NOMO-1 (cell line): Measurements from ENCODE around the gene EPAS1.
A peak's percentile ranks its signal among the peaks of the same experiment; 100 is the strongest.

Source experiments
- DNase-seq, 2 experiments: peaks; one replicate each; lab custom pipeline; 2025; ENCODE audit not compliant: unreplicated experiment in 2 of 2; lab: John Stamatoyannopoulos, UW

Gene EPAS1

DNA sequence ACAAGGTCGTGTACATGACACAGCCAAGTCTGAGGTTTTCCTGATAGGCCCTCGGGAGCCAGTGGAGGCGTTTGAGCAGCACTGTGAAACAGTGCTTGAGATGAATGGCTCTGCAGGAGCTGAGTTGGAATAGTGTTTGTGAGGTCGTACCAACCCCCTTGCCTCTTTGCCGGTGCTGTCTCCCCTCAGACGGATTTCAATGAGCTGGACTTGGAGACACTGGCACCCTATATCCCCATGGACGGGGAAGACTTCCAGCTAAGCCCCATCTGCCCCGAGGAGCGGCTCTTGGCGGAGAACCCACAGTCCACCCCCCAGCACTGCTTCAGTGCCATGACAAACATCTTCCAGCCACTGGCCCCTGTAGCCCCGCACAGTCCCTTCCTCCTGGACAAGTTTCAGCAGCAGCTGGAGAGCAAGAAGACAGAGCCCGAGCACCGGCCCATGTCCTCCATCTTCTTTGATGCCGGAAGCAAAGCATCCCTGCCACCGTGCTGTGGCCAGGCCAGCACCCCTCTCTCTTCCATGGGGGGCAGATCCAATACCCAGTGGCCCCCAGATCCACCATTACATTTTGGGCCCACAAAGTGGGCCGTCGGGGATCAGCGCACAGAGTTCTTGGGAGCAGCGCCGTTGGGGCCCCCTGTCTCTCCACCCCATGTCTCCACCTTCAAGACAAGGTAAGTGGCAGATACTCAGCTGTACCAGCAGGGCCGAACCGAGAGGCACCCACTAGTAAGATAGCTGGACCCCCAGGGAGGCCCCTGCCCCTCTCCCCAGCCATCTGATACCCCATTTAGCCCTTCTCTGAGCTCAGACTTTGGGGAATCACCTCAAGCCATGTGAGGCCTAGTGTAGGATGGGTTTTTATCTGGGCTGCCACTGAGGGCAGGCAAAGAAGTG lies 83.1 kb downstream of the EPAS1 start:
- no peak for DNase-seq

DNA sequence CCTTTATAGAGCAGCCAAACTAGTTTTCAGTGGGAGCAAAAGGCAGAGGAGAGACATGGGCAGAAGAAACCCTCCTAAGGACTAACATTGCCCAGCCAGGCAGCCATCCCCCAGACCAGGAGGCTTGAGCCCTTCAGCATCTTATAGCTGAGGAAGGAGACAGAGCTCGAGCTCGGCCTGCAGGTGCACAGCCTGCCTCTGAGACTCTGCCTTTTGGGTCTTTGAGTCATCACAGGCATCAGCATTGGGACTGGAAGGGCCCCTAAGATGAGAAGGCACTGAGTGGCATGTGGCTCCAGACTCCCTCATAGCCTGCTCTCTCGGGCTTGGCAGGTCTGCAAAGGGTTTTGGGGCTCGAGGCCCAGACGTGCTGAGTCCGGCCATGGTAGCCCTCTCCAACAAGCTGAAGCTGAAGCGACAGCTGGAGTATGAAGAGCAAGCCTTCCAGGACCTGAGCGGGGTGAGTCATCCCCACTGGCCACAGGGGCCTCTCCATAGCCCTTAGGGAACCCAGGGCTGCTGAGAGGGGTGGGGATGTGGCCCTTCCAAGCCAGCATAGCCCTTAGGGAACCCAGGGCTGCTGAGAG lies 84.1 kb downstream of the EPAS1 start:
- no peak for DNase-seq

GRCh38 chr2:46381871-46382270 lies 84.7 kb downstream of the EPAS1 start:
- no peak for DNase-seq

DNA sequence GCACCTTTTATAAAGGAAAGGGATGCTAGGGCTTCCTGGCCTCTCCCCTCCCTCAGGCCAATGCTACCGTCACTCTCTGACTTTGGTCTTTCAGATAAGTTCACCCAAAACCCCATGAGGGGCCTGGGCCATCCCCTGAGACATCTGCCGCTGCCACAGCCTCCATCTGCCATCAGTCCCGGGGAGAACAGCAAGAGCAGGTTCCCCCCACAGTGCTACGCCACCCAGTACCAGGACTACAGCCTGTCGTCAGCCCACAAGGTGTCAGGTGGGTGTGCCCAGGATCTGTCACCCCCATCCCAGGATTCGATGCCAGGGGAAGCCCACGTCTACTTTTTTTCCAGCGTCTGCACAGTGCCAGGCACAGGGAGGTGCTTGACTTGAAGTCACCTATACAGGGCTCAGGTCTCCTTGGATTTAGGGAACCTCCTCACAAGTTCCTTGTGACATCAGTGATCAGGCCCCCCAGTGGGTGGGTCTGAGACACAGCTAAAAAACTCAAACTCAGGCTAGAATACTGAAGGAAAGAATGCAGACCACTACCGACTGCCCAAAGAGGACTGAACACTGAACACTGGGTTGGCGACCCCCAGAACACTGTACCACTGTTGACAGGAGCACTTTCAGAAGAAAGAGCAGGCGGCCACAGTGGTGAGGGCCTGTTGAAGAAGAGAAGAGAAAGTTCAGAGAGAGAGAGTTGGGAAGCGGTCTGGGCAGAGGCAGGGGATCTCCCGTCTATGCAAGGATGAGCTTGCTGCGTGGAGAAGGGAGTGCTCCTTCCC lies 85.3 kb downstream of the EPAS1 start:
- no peak for DNase-seq

DNA sequence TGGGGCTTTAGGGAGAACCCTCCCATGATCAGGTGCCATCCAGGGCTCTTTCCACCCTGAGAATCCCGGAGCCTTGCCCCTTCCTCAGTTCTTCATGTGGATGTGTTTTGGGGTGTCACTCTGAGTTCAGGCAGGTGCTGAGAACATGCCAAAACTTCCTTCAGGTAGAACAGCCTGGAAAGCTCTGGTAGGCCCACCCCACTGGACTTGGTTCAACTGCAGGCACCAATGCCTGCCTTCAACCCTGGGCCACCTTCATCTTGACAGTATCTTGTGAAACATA lies 85.8 kb downstream of the EPAS1 start:
- DNase-seq, result no peak

DNA sequence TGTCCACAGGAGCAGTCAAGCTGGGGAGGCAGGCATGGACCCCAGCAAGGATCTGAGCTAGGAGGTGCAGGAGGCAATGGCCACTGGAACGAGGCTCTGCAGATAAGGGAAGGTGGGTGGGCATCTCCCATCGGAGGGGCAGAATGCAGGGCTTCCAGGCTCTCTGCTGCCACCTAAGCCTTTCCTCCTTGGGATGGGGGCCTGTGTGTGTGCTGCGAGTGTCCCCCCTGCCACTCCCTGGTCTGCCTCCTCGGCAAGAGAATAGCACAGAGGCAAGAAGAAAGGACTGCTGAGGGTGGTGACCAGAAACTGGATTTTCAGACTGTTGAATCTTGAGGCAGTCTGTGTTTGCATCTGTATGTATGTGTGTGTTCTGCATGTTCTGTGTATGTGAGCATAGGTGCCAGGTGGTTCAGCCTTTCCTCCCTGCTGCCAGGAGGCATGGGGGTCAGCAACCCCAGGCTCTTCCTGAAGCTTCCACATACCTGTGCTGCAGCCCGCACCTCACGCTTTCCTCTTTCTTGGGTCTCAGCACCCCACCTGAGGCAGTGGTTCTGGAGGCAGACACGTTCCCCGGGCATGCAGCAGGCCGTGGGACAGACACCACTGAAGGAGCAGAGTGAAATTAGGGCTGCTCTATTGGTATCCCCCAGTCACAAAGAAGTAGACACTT lies 86.7 kb downstream of the EPAS1 start:
- DNase-seq, result no peak

GRCh38 chr2:46384457-46384815 lies 87.2 kb downstream of the EPAS1 start:
- no peak for DNase-seq

DNA sequence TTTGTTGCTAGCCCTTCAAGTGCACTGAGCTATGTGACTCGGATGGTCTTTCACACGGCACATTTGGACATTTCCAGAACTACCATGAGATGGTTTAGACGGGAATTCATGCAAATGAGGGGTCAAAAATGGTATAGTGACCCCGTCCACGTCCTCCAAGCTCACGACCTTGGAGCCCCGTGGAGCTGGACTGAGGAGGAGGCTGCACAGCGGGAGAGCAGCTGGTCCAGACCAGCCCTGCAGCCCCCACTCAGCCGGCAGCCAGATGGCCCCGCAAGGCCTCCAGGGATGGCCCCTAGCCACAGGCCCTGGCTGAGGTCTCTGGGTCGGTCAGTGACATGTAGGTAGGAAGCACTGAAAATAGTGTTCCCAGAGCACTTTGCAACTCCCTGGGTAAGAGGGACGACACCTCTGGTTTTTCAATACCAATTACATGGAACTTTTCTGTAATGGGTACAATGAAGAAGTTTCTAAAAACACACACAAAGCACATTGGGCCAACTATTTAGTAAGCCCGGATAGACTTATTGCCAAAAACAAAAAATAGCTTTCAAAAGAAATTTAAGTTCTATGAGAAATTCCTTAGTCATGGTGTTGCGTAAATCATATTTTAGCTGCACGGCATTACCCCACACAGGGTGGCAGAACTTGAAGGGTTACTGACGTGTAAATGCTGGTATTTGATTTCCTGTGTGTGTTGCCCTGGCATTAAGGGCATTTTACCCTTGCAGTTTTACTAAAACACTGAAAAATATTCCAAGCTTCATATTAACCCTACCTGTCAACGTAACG lies 88.8 kb downstream of the EPAS1 start:
- DNase-seq, result peak; percentile 67 to 89

- no peak for DNase-seq
Measured at GRCh38 chr2:46386763-46387162, 89.6 kb downstream of the EPAS1 start.

- DNase-seq, result no peak
Measured at GRCh38 chr2:46387292-46387691, 90.1 kb downstream of the EPAS1 start.

DNA sequence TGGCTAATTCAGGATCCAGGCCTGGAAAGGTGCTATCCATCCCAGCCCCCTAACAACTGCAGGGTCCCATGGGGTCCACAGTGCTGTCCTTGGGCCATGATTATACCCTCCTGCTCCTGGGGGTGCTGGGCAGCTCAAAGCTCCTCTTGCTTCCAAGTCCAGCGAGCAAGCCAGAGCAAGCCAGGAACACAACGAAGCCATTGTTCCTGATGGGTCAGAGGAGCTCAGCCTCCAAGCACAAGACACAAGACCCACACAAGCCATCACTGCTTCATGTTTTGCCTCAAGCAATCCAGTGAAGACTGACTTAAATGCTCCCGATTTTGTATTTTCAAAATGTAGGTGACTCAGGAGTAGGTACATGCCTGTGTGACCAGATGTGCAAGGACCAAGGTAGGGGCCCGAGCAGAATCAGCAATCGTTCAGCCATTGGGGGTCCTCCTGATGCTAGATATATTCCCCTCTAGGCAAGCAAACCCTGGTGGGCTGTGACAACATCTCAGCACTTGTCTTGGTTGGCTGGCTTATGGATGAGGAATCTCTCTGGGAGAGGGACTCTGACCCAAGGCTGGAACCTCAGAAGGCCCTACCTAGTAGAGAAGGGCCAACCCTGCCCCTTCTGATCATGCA lies 90.8 kb downstream of the EPAS1 start:
- no peak for DNase-seq

- no peak for DNase-seq
Measured at GRCh38 chr2:46388881-46389280, 91.7 kb downstream of the EPAS1 start.

- DNase-seq, result no peak
Measured at GRCh38 chr2:46389417-46389916, 92.3 kb downstream of the EPAS1 start.

DNA sequence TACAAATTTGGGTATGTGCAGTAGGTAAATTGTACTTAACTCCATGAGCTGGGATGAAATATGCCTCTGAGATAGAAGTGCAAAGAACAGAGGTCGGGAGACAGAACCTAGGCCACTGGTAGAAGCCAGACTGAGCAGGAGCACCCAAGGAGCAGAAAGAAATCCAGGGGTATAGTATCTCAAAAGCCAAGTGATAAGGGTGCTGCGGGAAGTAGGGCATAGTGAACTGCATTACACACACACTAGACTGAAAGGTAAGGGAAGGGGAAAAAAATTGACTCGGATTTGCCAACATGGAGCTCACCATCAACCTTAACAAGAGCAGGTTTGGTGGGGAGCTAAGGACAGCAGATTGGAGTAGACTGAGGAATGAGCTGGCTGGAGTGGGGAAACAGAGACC lies 92.8 kb downstream of the EPAS1 start:
- DNase-seq, result no peak

GRCh38 chr2:46390901-46391395 lies 93.7 kb downstream of the EPAS1 start:
- no peak for DNase-seq

- DNase-seq, result no peak
Measured at GRCh38 chr2:46392561-46393346, 95.5 kb downstream of the EPAS1 start.

GRCh38 chr2:46393347-46393820 lies 96.2 kb downstream of the EPAS1 start:
- DNase-seq, result no peak

DNA sequence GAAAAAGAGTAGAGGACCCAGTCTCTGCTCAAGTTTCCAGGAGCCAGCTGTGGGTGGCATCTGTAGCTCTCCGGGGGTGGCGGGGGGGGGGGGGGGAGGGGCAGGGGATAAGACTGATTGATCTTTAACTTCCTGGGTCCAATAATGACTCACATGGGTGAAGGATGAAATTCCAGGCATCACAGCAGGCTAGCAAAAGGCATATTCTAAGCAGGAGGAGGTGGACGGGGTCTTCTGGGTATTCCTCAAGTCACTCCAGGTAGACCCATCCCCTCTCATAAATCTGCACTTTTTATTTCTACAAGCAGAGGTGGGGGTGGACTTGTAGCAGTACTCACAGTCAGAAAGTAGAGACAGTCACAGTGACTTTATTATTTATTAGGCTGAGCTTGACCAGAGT lies 96.7 kb downstream of the EPAS1 start:
- DNase-seq, result no peak
